Measurements from ENCODE around the gene TUBA1C.

GRCh38 chr12:49309386-49309785, 44.5 kb downstream of the TUBA1C start:
- TF ChIP-seq POLR2AphosphoS5 (IDR thresholded peaks at IDR 0.05; ENCODE audit: low read depth, low read length): no peak
- no peak for TF ChIP-seq TAF1 (IDR thresholded peaks at IDR 0.05; ENCODE audit: borderline replicate concordance, insufficient read depth, low read length)
- TF ChIP-seq, protein P1, sequence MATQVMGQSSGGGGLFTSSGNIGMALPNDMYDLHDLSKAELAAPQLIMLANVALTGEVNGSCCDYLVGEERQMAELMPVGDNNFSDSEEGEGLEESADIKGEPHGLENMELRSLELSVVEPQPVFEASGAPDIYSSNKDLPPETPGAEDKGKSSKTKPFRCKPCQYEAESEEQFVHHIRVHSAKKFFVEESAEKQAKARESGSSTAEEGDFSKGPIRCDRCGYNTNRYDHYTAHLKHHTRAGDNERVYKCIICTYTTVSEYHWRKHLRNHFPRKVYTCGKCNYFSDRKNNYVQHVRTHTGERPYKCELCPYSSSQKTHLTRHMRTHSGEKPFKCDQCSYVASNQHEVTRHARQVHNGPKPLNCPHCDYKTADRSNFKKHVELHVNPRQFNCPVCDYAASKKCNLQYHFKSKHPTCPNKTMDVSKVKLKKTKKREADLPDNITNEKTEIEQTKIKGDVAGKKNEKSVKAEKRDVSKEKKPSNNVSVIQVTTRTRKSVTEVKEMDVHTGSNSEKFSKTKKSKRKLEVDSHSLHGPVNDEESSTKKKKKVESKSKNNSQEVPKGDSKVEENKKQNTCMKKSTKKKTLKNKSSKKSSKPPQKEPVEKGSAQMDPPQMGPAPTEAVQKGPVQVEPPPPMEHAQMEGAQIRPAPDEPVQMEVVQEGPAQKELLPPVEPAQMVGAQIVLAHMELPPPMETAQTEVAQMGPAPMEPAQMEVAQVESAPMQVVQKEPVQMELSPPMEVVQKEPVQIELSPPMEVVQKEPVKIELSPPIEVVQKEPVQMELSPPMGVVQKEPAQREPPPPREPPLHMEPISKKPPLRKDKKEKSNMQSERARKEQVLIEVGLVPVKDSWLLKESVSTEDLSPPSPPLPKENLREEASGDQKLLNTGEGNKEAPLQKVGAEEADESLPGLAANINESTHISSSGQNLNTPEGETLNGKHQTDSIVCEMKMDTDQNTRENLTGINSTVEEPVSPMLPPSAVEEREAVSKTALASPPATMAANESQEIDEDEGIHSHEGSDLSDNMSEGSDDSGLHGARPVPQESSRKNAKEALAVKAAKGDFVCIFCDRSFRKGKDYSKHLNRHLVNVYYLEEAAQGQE (IDR thresholded peaks at IDR 0.05; ENCODE audit: insufficient read depth in 1 of 2, low read depth in 2 of 2, low read length in 2 of 2): no peak
- no peak for TF ChIP-seq SIN3A (IDR thresholded peaks at IDR 0.05; ENCODE audit: borderline replicate concordance, insufficient read depth, low read length)
- TF ChIP-seq FOXP2 (optimal IDR thresholded peaks at IDR 0.05; ENCODE audit: borderline replicate concordance, extremely low read depth, extremely low read length, insufficient read depth): no peak
